ENCODE data around the gene ZBP1.

DNA sequence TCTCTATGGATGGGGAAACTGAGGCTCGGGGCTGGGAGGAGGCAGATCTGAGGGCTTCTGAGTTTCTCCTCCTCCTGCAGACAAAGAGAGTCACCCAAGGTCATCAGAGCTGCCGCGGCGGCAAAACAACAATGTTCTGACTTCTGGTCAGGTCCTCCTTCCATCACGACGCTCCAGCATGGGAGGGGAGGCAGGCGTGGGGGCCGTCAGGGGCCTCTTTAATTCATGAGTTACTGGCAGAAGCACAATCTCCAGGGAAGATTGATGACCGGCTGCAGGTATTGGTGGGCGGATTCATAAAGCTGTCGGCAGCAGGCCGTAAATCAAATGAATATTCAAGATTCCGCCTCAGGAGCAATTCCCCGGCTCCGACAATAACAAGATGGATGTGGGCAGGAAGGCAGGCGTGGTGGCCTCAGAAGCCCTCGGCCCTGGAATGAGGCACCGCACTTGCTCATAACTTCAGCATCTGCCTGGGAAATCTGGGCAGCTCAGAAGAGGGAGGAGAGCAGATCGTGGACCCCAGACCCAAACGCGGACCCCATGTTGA is 40.3 kb downstream of the ZBP1 start:
- TF ChIP-seq, protein P1, sequence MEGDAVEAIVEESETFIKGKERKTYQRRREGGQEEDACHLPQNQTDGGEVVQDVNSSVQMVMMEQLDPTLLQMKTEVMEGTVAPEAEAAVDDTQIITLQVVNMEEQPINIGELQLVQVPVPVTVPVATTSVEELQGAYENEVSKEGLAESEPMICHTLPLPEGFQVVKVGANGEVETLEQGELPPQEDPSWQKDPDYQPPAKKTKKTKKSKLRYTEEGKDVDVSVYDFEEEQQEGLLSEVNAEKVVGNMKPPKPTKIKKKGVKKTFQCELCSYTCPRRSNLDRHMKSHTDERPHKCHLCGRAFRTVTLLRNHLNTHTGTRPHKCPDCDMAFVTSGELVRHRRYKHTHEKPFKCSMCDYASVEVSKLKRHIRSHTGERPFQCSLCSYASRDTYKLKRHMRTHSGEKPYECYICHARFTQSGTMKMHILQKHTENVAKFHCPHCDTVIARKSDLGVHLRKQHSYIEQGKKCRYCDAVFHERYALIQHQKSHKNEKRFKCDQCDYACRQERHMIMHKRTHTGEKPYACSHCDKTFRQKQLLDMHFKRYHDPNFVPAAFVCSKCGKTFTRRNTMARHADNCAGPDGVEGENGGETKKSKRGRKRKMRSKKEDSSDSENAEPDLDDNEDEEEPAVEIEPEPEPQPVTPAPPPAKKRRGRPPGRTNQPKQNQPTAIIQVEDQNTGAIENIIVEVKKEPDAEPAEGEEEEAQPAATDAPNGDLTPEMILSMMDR (IDR thresholded peaks at IDR 0.05): no peak
- TF ChIP-seq EP300 (IDR thresholded peaks at IDR 0.05): no peak
